Measurements from ENCODE around the gene HARS2. TPM values are rescaled to one million over a fixed set of nuclear protein-coding genes. Genes with fewer than 3 reads are reported as not detected.

The HARS2 gene
- total and polyA plus RNA-seq, 11 donors, result 17.4 to 31.7 (median 24.6) TPM

- Histone ChIP-seq H3K36me3 (no peaks in the 10 kb centered on the region), H3K4me1 (no peaks in the 10 kb centered on the region), H3K27me3 (peaks cover 0 to 16% (median 0%) of the 10 kb centered on the region in 9 donors), H3K27ac (no peak overlapping the region), H3K9me3 (peaks cover 0 to 35% (median 5%) of the 10 kb centered on the region in 12 donors), H3K4me3 (no peak overlapping the region)
- ATAC-seq (no peak), DNase-seq (no peak)
- TF ChIP-seq POLR2A (IDR thresholded peaks at IDR 0.05) (no peak), CTCF (IDR thresholded peaks at IDR 0.05) (no peak)
- intact Hi-C loops (cut with DNase I), result no loop called here
- WGBS, 4 donors, result 48 to 75% (median 70%) methylated on average over 1 of the region's 1 CpG
Measured at GRCh38 chr5:140741967-140742366, 50.7 kb downstream of the HARS2 start.

Small RNA genes lying within 50 kb of the gene (microRNA-seq; reads per million reads assigned to microRNA genes)
- 0 to 1.5 (median 0.43) reads per million in 4 donors for gene MIR3655

Other genes with a start within 250 kb of the HARS2 start
- 10 to 100 TPM in 6 of 9 donors, 1 to 10 TPM in 3; 4.7 to 34.9 (median 14.6) TPM for gene EIF4EBP3, start 143.8 kb upstream of the HARS2 start, total RNA-seq
- gene EIF4EBP3, start 143.8 kb upstream of the HARS2 start, polyA plus RNA-seq, result 10 to 100 TPM in 1 of 2 donors, 1 to 10 TPM in 1; 8.5 to 33.3 TPM
- 10 to 100 TPM; 22.4 to 38.1 (median 28.1) TPM for gene SRA1, start 134.0 kb upstream of the HARS2 start, total RNA-seq
- 10 to 100 TPM; 32.1 to 36.5 TPM for gene SRA1, start 134.0 kb upstream of the HARS2 start, polyA plus RNA-seq
- 10 to 100 TPM in 5 of 9 donors, 1 to 10 TPM in 4; 3.6 to 23.1 (median 11.4) TPM for gene APBB3, start 126.9 kb upstream of the HARS2 start, total RNA-seq
- 10 to 100 TPM in 1 of 2 donors, 1 to 10 TPM in 1; 4.9 to 14.7 TPM for gene APBB3, start 126.9 kb upstream of the HARS2 start, polyA plus RNA-seq
- 10 to 100 TPM; 55.5 to 92.1 (median 75.9) TPM for gene SLC35A4, start 126.6 kb upstream of the HARS2 start, total RNA-seq
- gene SLC35A4, start 126.6 kb upstream of the HARS2 start, polyA plus RNA-seq, result 100 to 1,000 TPM in 1 of 2 donors, 10 to 100 TPM in 1; 39.2 to 118 TPM
- 100 to 1,000 TPM in 2 of 9 donors, 10 to 100 TPM in 7; 16.6 to 220 (median 26.7) TPM for gene CD14, start 58.3 kb upstream of the HARS2 start, total RNA-seq
- 10 to 100 TPM in 1 of 2 donors, 1 to 10 TPM in 1; 9.9 to 20.3 TPM for gene CD14, start 58.3 kb upstream of the HARS2 start, polyA plus RNA-seq
- 10 to 100 TPM in 1 of 9 donors, 1 to 10 TPM in 8; 2.2 to 11.7 (median 3.3) TPM for gene TMCO6, start 52.0 kb upstream of the HARS2 start, total RNA-seq
- 1 to 10 TPM; 3.9 to 8.7 TPM for gene TMCO6, start 52.0 kb upstream of the HARS2 start, polyA plus RNA-seq
- gene NDUFA2, start 43.8 kb upstream of the HARS2 start, total RNA-seq, result 100 to 1,000 TPM in 8 of 9 donors, 10 to 100 TPM in 1; 84.0 to 156 (median 115) TPM
- 100 to 1,000 TPM; 205 to 550 TPM for gene NDUFA2, start 43.8 kb upstream of the HARS2 start, polyA plus RNA-seq
- gene IK, start 43.6 kb upstream of the HARS2 start, total RNA-seq, result 100 to 1,000 TPM in 2 of 9 donors, 10 to 100 TPM in 7; 60.9 to 147 (median 79.0) TPM
- gene IK, start 43.6 kb upstream of the HARS2 start, polyA plus RNA-seq, result 10 to 100 TPM; 54.4 to 97.6 TPM
- gene WDR55, start 26.6 kb upstream of the HARS2 start, total RNA-seq, result 10 to 100 TPM in 8 of 9 donors, 1 to 10 TPM in 1; 9.6 to 17.5 (median 12.2) TPM
- 10 to 100 TPM; 11.0 to 19.3 TPM for gene WDR55, start 26.6 kb upstream of the HARS2 start, polyA plus RNA-seq
- gene DND1, start 17.9 kb upstream of the HARS2 start, total RNA-seq, result under 1 TPM in 7 of 9 donors, not detected in 2; 0.16 to 0.75 (median 0.51) TPM
- gene DND1, start 17.9 kb upstream of the HARS2 start, polyA plus RNA-seq, result under 1 TPM; 0.53 to 0.95 TPM
- gene HARS1, start 85 bp upstream of the HARS2 start, total RNA-seq, result 10 to 100 TPM; 31.3 to 43.9 (median 36.0) TPM
- gene HARS1, start 85 bp upstream of the HARS2 start, polyA plus RNA-seq, result 10 to 100 TPM; 45.3 to 58.6 TPM
- gene ZMAT2, start 9.0 kb downstream of the HARS2 start, total RNA-seq, result 10 to 100 TPM; 25.0 to 39.5 (median 33.9) TPM
- 10 to 100 TPM; 56.0 to 72.9 TPM for gene ZMAT2, start 9.0 kb downstream of the HARS2 start, polyA plus RNA-seq
- gene PCDHA1, start 94.7 kb downstream of the HARS2 start, total RNA-seq, result under 1 TPM in 1 of 9 donors, not detected in 8; 0.08 TPM
- gene PCDHA1, start 94.7 kb downstream of the HARS2 start, polyA plus RNA-seq, result not detected
- gene PCDHA2, start 103.4 kb downstream of the HARS2 start, total RNA-seq, result under 1 TPM in 1 of 9 donors, not detected in 8; 0.07 TPM
- under 1 TPM in 1 of 2 donors, not detected in 1; 0.01 TPM for gene PCDHA2, start 103.4 kb downstream of the HARS2 start, polyA plus RNA-seq
- under 1 TPM in 8 of 9 donors, not detected in 1; 0.07 to 0.39 (median 0.22) TPM for gene PCDHA3, start 109.6 kb downstream of the HARS2 start, total RNA-seq
- gene PCDHA3, start 109.6 kb downstream of the HARS2 start, polyA plus RNA-seq, result under 1 TPM in 1 of 2 donors, not detected in 1; 0.01 TPM
- gene PCDHA4, start 115.6 kb downstream of the HARS2 start, total RNA-seq, result under 1 TPM in 6 of 9 donors, not detected in 3; 0.02 to 0.21 (median 0.13) TPM
- gene PCDHA4, start 115.6 kb downstream of the HARS2 start, polyA plus RNA-seq, result under 1 TPM in 1 of 2 donors, not detected in 1; 0.03 TPM
- under 1 TPM in 4 of 9 donors, not detected in 5; 0.07 to 0.20 (median 0.08) TPM for gene PCDHA5, start 130.2 kb downstream of the HARS2 start, total RNA-seq
- under 1 TPM in 1 of 2 donors, not detected in 1; 0.04 TPM for gene PCDHA5, start 130.2 kb downstream of the HARS2 start, polyA plus RNA-seq
- gene PCDHA6, start 136.5 kb downstream of the HARS2 start, total RNA-seq, result under 1 TPM in 6 of 9 donors, not detected in 3; 0.10 to 0.36 (median 0.29) TPM
- not detected for gene PCDHA6, start 136.5 kb downstream of the HARS2 start, polyA plus RNA-seq
- under 1 TPM in 4 of 9 donors, not detected in 5; 0.11 to 0.27 (median 0.20) TPM for gene PCDHA7, start 142.8 kb downstream of the HARS2 start, total RNA-seq
- gene PCDHA7, start 142.8 kb downstream of the HARS2 start, polyA plus RNA-seq, result under 1 TPM in 1 of 2 donors, not detected in 1; 0.03 TPM
- under 1 TPM in 4 of 9 donors, not detected in 5; 0.08 to 0.32 (median 0.12) TPM for gene PCDHA8, start 149.7 kb downstream of the HARS2 start, total RNA-seq
- gene PCDHA8, start 149.7 kb downstream of the HARS2 start, polyA plus RNA-seq, result not detected
- gene PCDHA9, start 156.9 kb downstream of the HARS2 start, total RNA-seq, result under 1 TPM in 3 of 9 donors, not detected in 6; 0.07 to 0.15 (median 0.08) TPM
- gene PCDHA9, start 156.9 kb downstream of the HARS2 start, polyA plus RNA-seq, result not detected
- under 1 TPM in 7 of 9 donors, not detected in 2; 0.04 to 0.41 (median 0.19) TPM for gene PCDHA10, start 164.4 kb downstream of the HARS2 start, total RNA-seq
- gene PCDHA10, start 164.4 kb downstream of the HARS2 start, polyA plus RNA-seq, result under 1 TPM; under 0.01 to 0.01 TPM
- under 1 TPM in 2 of 9 donors, not detected in 7; 0.08 to 0.13 TPM for gene PCDHA11, start 177.5 kb downstream of the HARS2 start, total RNA-seq
- gene PCDHA11, start 177.5 kb downstream of the HARS2 start, polyA plus RNA-seq, result not detected
- gene PCDHA12, start 183.9 kb downstream of the HARS2 start, total RNA-seq, result under 1 TPM in 4 of 9 donors, not detected in 5; 0.08 to 0.97 (median 0.09) TPM
- not detected for gene PCDHA12, start 183.9 kb downstream of the HARS2 start, polyA plus RNA-seq
- gene PCDHA13, start 190.7 kb downstream of the HARS2 start, total RNA-seq, result under 1 TPM in 2 of 9 donors, not detected in 7; 0.12 to 0.38 TPM
- gene PCDHA13, start 190.7 kb downstream of the HARS2 start, polyA plus RNA-seq, result under 1 TPM in 1 of 2 donors, not detected in 1; 0.01 TPM
- gene PCDHAC1, start 234.8 kb downstream of the HARS2 start, total RNA-seq, result under 1 TPM in 6 of 9 donors, not detected in 3; 0.08 to 0.88 (median 0.14) TPM
- not detected for gene PCDHAC1, start 234.8 kb downstream of the HARS2 start, polyA plus RNA-seq